Measurements from ENCODE around the gene CAMSAP3.
"Not testable (repeated sequence)": the region's sequence is repeated elsewhere in the genome, so short reads cannot be mapped to it uniquely, and the experiment has no call there.

CAMSAP3 gene

DNA sequence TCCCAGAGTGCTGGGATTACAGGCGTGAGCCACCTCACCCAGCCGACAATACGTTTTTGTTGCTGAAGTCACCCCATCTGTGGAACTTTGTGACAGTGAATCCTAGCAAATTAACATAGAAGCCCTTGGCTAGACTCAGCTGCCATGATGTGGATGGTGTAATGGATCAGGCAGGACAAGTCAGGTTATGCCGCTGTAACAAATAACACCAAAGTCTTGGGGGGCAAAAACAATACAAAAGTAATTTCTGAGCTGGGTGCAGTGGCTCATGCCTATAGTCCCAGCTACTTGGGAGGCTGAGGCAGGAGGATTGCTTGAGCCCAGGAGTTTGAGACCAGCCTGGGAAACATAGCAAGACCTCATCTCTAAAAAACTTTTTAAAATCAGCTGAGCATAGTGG lies 30.8 kb upstream of the CAMSAP3 start:
- Histone ChIP-seq H3K27me3 (ENCODE audit: insufficient read depth, low read depth) (no peaks in the 10 kb centered on the region; the same call in 1 of the 2 replicates), H3K36me3 (ENCODE audit: insufficient read depth) (no peaks in the 10 kb centered on the region), H3K79me2 (ENCODE audit: insufficient read depth, low read depth) (no peaks in the 10 kb centered on the region), H3K27ac (no peak overlapping the region), H4K20me1 (ENCODE audit: insufficient read depth) (no peaks in the 10 kb centered on the region), H3K4me2 (no peak overlapping the region), H2AFZ (ENCODE audit: low read depth) (no peak overlapping the region), H3K4me3 (IDR thresholded peaks at IDR 0.05; ENCODE audit: insufficient read depth, low read depth, low read length) (no peak overlapping the region), H3K4me1 (ENCODE audit: low read depth, poor library complexity, severe bottlenecking) (no peaks in the 10 kb centered on the region), H3K9ac (no peak overlapping the region)
- TF ChIP-seq, protein P1, sequence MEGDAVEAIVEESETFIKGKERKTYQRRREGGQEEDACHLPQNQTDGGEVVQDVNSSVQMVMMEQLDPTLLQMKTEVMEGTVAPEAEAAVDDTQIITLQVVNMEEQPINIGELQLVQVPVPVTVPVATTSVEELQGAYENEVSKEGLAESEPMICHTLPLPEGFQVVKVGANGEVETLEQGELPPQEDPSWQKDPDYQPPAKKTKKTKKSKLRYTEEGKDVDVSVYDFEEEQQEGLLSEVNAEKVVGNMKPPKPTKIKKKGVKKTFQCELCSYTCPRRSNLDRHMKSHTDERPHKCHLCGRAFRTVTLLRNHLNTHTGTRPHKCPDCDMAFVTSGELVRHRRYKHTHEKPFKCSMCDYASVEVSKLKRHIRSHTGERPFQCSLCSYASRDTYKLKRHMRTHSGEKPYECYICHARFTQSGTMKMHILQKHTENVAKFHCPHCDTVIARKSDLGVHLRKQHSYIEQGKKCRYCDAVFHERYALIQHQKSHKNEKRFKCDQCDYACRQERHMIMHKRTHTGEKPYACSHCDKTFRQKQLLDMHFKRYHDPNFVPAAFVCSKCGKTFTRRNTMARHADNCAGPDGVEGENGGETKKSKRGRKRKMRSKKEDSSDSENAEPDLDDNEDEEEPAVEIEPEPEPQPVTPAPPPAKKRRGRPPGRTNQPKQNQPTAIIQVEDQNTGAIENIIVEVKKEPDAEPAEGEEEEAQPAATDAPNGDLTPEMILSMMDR (conservative IDR thresholded peaks at IDR 0.05; ENCODE audit: low read depth, low read length): no peak

DNA sequence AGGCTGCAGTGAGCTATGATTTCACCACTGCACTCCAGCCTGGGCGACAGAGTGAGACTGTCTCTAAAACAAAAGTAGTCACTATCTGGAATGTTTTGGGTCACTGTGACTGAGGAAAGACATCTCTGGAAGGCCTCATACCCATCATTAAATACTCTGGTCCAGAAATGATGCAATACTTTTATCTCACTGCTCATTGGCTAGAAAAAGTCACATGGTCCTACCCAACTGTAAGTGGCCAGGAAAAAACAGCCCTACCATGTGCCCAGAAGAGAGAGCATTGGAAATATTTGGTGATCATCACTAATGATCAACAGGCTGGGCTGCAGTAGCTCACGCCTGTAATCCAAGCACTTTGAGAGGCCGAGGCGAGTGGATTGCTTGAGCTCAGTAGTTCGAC lies 30.3 kb upstream of the CAMSAP3 start:
- H3K4me3 ChIP-seq (IDR thresholded peaks at IDR 0.05; ENCODE audit: insufficient read depth, low read depth, low read length): no peak overlapping the region
- no peak overlapping the region for H3K9ac ChIP-seq
- H2AFZ ChIP-seq (ENCODE audit: low read depth): no peak overlapping the region
- TF ChIP-seq, protein P1 (conservative IDR thresholded peaks at IDR 0.05; ENCODE audit: low read depth, low read length): no peak
- no peaks in the 10 kb centered on the region for H3K4me1 ChIP-seq (ENCODE audit: low read depth, poor library complexity, severe bottlenecking)
- H3K27me3 ChIP-seq (ENCODE audit: insufficient read depth, low read depth): no peaks in the 10 kb centered on the region; the same call in 1 of the 2 replicates
- H4K20me1 ChIP-seq (ENCODE audit: insufficient read depth): no peaks in the 10 kb centered on the region
- H3K36me3 ChIP-seq (ENCODE audit: insufficient read depth): no peaks in the 10 kb centered on the region
- H3K79me2 ChIP-seq (ENCODE audit: insufficient read depth, low read depth): no peaks in the 10 kb centered on the region
- H3K27ac ChIP-seq: no peak overlapping the region
- H3K4me2 ChIP-seq: no peak overlapping the region

DNA sequence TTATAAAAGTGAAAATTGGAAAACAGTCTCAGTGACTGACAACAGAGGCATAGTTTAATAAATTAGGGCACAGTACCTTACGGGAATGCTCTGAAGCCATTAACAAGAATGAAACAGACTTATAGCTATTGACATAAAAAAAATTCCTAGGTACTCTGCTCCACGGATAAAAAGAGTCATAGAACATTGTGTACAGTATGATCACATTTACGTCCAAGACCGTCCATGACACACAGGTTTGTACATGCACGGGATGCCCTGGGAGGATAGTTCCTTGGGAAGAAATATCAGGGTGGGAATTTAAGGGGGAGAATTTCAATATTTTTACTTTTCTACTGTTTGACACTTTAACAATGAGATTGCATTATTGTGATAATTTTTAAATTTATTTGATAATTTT lies 24.9 kb upstream of the CAMSAP3 start:
- Histone ChIP-seq H3K4me1 (ENCODE audit: low read depth, poor library complexity, severe bottlenecking) (no peaks in the 10 kb centered on the region), H3K4me3 (IDR thresholded peaks at IDR 0.05; ENCODE audit: insufficient read depth, low read depth, low read length) (no peak overlapping the region), H4K20me1 (ENCODE audit: insufficient read depth) (no peaks in the 10 kb centered on the region), H3K27me3 (ENCODE audit: insufficient read depth, low read depth) (peaks cover 9% of the 10 kb centered on the region; the same call in 1 of the 2 replicates), H3K27ac (no peak overlapping the region), H2AFZ (ENCODE audit: low read depth) (no peak overlapping the region), H3K36me3 (ENCODE audit: insufficient read depth) (no peaks in the 10 kb centered on the region), H3K79me2 (ENCODE audit: insufficient read depth, low read depth) (no peaks in the 10 kb centered on the region), H3K9ac (no peak overlapping the region), H3K4me2 (no peak overlapping the region)
- TF ChIP-seq, protein P1 (conservative IDR thresholded peaks at IDR 0.05; ENCODE audit: low read depth, low read length): no peak

DNA sequence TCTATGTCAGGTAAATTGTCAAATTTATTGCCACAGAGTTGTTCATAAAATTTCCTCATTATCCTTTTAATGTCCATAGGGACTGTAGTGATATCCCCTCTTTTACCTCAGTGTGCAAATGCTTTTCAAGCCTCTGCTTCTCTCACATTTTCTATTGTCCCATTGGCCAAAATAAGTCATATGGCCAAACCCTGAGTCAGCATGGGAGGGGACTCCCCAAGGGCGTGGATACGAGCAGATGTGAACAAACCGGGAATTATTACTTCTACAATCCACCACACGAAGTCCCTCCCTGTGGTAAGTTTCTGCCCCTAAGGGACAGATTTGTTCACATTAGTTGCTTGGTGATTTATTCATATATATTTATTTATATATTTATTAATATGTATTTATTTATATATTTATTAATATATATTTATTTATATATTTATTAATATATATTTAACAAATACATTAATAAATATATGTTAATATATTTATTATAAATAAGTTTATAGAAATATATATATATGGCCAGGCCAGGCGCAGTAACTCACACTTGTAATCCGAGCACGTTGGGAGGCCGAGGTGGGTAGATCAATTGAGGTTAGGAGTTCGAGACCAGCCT lies 20.1 kb upstream of the CAMSAP3 start:
- Histone ChIP-seq H3K4me1 (ENCODE audit: low read depth, poor library complexity, severe bottlenecking) (no peaks in the 10 kb centered on the region), H3K36me3 (ENCODE audit: insufficient read depth) (no peaks in the 10 kb centered on the region), H3K9ac (no peak overlapping the region), H4K20me1 (ENCODE audit: insufficient read depth) (no peaks in the 10 kb centered on the region), H3K79me2 (ENCODE audit: insufficient read depth, low read depth) (no peaks in the 10 kb centered on the region), H3K27me3 (ENCODE audit: insufficient read depth, low read depth) (peaks cover 37% of the 10 kb centered on the region), H3K4me3 (IDR thresholded peaks at IDR 0.05; ENCODE audit: insufficient read depth, low read depth, low read length) (no peak overlapping the region), H3K4me2 (no peak overlapping the region), H3K27ac (no peak overlapping the region), H2AFZ (ENCODE audit: low read depth) (no peak overlapping the region)
- TF ChIP-seq, protein P1 (conservative IDR thresholded peaks at IDR 0.05; ENCODE audit: low read depth, low read length): no peak

DNA sequence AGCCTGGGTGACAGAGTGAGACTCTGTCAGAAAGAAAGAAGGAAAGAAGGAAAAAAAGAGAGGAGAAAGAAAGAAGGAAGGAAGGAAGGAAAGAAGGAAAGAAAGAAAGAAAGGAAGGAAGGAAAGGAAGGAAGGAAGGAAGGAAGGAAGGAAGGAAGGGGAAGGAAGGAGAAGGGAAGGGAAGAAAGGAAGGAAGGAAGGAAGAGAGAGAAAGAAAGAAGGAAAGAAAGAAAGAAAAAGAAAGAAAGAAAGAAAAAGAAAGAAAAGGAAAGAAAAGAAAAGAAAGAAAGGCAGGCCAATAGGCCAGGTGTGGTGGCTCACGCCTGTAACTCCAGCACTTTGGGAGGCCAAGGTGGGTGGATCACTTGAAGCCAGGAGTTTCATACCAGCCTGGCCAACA lies 18.2 kb upstream of the CAMSAP3 start:
- H3K36me3 ChIP-seq (ENCODE audit: insufficient read depth); H3K4me1 ChIP-seq (ENCODE audit: low read depth, poor library complexity, severe bottlenecking); H3K4me2 ChIP-seq; H4K20me1 ChIP-seq (ENCODE audit: insufficient read depth); H3K4me3 ChIP-seq (IDR thresholded peaks at IDR 0.05; ENCODE audit: insufficient read depth, low read depth, low read length); H3K27ac ChIP-seq; H2AFZ ChIP-seq (ENCODE audit: low read depth); H3K79me2 ChIP-seq (ENCODE audit: insufficient read depth, low read depth); H3K9ac ChIP-seq: not testable (repeated sequence)
- H3K27me3 ChIP-seq (ENCODE audit: insufficient read depth, low read depth): peaks cover 49% of the 10 kb centered on the region
